Fibroblast of mammary gland (primary cell): ENCODE data around the gene CDO1.

Experiments
- DNase-seq: peaks from one replicate; pipeline ENCODE4 v3.0.0-alpha.2; 2010; ENCODE audit warnings: low read depth
- H3K4me3 ChIP-seq: 2 replicates; pipeline ENCODE4 v1.5.1; 2011; ENCODE audit warnings: low read depth, mild to moderate bottlenecking, low read length, moderate library complexity; ENCODE audit not compliant: control insufficient read depth
- CTCF ChIP-seq: conservative IDR thresholded peaks from 2 replicates; pipeline ENCODE4 v1.5.1; 2011; ENCODE audit warnings: low read depth, low read length, inconsistent platforms; ENCODE audit not compliant: control insufficient read depth, insufficient read depth

CDO1 gene

GRCh38 chr5:115842952-115843351, 26.5 kb upstream of the CDO1 start:
- no peak for DNase-seq
- TF ChIP-seq CTCF, result no peak
- H3K4me3 ChIP-seq, result peak overlapping the region; percentile 78

GRCh38 chr5:115842089-115842935, 25.9 kb upstream of the CDO1 start:
- peak overlapping the region; percentile 78 for H3K4me3 ChIP-seq
- peak; percentile 42 for DNase-seq
- TF ChIP-seq CTCF, result no peak

GRCh38 chr5:115841382-115842088, 25.1 kb upstream of the CDO1 start, which contains the start of the genes AP3S1 and ATG12:
AP3S1 (plus strand) TSS chr5:115841935; CDS start chr5:115842038, 103 bp downstream.
ATG12 (minus strand) TSS chr5:115841565; CDS start chr5:115841552, 13 bp downstream.
- H3K4me3 ChIP-seq, result peak within 1 kb of the TSS; percentile 78

GRCh38 chr5:115840873-115841272, 24.4 kb upstream of the CDO1 start:
- DNase-seq, result no peak
- peak overlapping the region; percentile 78 for H3K4me3 ChIP-seq
- TF ChIP-seq CTCF, result no peak

More at GRCh38 chr5:115841382-115842088, 25.1 kb upstream of the CDO1 start, which contains the start of the genes AP3S1 and ATG12:
- peak; percentile 91 for DNase-seq
- TF ChIP-seq CTCF, result no peak

GRCh38 chr5:115838885-115839518, 22.5 kb upstream of the CDO1 start:
- peak; percentile 61 for TF ChIP-seq CTCF
- DNase-seq, result peak; percentile 80
- peak overlapping the region; percentile 78 for H3K4me3 ChIP-seq

GRCh38 chr5:115835481-115835880, 19.0 kb upstream of the CDO1 start:
- DNase-seq, result no peak
- no peak for TF ChIP-seq CTCF
- H3K4me3 ChIP-seq, result no peak overlapping the region
